DND-41 (cell line): Measurements from ENCODE around the gene SGIP1.
"Not testable (repeated sequence)": the region's sequence is repeated elsewhere in the genome, so short reads cannot be mapped to it uniquely, and the experiment has no call there.

Experiments used
- ATAC-seq: fragments of 200-7000 bp; cut with Tn5 transposase; 3 replicates; pipeline ENCODE4 v1.9.1; 2021; ENCODE audit warnings: low read depth; ENCODE audit not compliant: insufficient read depth
- DNase-seq: peaks from one replicate; pipeline ENCODE4 v3.0.0-alpha.2; 2020
- H2AFZ ChIP-seq: 2 replicates; pipeline ENCODE4 v1.6.0; 2012; ENCODE audit warnings: low read depth, low read length
- H3K27ac ChIP-seq: 2 replicates; pipeline ENCODE4 v1.5.1; 2012; ENCODE audit warnings: low read length, inconsistent platforms
- H3K27me3 ChIP-seq: fragments of 200-600 bp; sonication (generic); 2 replicates; pipeline ENCODE4 v1.6.0; 2012; ENCODE audit warnings: low read length, mild to moderate bottlenecking, inconsistent platforms; ENCODE audit not compliant: insufficient read depth, poor library complexity
- H3K36me3 ChIP-seq: 2 replicates; pipeline ENCODE4 v1.5.1; 2012; ENCODE audit warnings: low read length, inconsistent platforms; ENCODE audit not compliant: insufficient read depth
- H3K4me1 ChIP-seq: 2 replicates; pipeline ENCODE4 v1.5.1; 2012; ENCODE audit warnings: mild to moderate bottlenecking, low read length; ENCODE audit not compliant: insufficient read depth
- H3K4me2 ChIP-seq: 2 replicates; pipeline ENCODE4 v1.6.0; 2012; ENCODE audit warnings: mild to moderate bottlenecking, moderate library complexity, low read length, inconsistent platforms; ENCODE audit not compliant: insufficient read depth
- H3K4me3 ChIP-seq, 2 experiments: fragments of 200-600 bp in 1 of 2; shearing (Covaris generic) in 1 of 2; 2 replicates each; pipeline ENCODE4 v1.5.1; 2012 to 2016; ENCODE audit warnings: inconsistent platforms in 2 of 2, low read length in 2 of 2, mild to moderate bottlenecking in 2 of 2, low read depth in 1 of 2, moderate library complexity in 1 of 2
- H3K79me2 ChIP-seq: 2 replicates; pipeline ENCODE4 v1.6.0; 2012; ENCODE audit warnings: low read length, inconsistent platforms; ENCODE audit not compliant: insufficient read depth
- H3K9ac ChIP-seq: 2 replicates; pipeline ENCODE4 v1.6.0; 2012; ENCODE audit warnings: low read depth, mild to moderate bottlenecking, inconsistent platforms, low read length, moderate library complexity
- H3K9me3 ChIP-seq: 2 replicates; pipeline ENCODE4 v1.5.1; 2012; ENCODE audit warnings: low read length, moderate library complexity, mild to moderate bottlenecking, inconsistent platforms; ENCODE audit not compliant: insufficient read depth, severe bottlenecking
- H4K20me1 ChIP-seq: 2 replicates; pipeline ENCODE4 v1.6.0; 2012; ENCODE audit warnings: low read length; ENCODE audit not compliant: insufficient read depth
- EZH2 ChIP-seq: IDR thresholded peaks from 3 replicates; pipeline ENCODE4 v1.6.1; 2012; ENCODE audit warnings: borderline replicate concordance, low read depth, mild to moderate bottlenecking, moderate library complexity, low read length, inconsistent platforms; ENCODE audit not compliant: severe bottlenecking
- TF ChIP-seq, protein P1 (sequence below): IDR thresholded peaks from 2 replicates; pipeline ENCODE4 v1.5.1; 2012; ENCODE audit warnings: borderline replicate concordance, low read length, moderate library complexity, mild to moderate bottlenecking; ENCODE audit not compliant: poor library complexity, severe bottlenecking; ENCODE audit errors: extremely low read depth

Gene SGIP1

DNA sequence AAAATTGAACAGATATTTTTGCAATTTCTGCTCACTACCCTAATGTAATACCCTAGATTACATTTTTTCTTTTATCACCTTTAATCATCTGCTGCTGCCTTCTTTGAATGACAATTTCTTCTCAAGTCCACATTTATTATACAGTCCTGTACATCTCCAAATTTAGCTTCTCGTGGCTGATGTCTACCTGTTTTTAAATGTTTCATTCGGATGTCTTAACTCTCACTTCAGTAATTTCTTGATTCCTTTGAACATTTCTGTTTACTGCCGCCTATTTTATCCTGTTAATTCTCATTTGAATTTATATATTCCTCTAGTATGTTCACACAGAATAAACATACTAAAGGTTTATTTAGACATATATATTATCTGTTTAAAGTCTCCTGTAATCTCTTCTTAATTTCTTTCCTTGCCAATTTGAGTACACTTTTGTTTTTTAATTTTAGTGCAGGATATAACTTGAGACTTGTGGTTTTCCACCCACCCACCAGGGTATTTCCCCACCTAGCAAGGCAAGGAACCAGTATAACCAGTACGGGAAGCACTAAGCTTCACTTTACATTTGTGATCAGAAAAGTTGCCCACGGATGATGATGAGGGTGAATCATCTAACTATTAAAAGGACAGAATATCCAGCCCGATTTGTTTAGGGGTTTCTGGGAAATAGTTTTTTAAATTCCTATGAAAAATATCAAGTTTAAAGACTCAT, 254.4 kb downstream of the SGIP1 start:
- DNase-seq (no peak), ATAC-seq (no peak)
- Histone ChIP-seq H3K4me1 (peaks cover 15% of the 10 kb centered on the region), H3K9me3 (no peaks in the 10 kb centered on the region), H3K9ac (no peak overlapping the region), H4K20me1 (no peaks in the 10 kb centered on the region), H3K27me3 (no peaks in the 10 kb centered on the region), H3K4me3 (no peak overlapping the region), H2AFZ (no peak overlapping the region), H3K36me3 (no peaks in the 10 kb centered on the region), H3K4me2 (peak overlapping the region; percentile 36; the same call in 1 of the 2 replicates), H3K27ac (no peak overlapping the region), H3K79me2 (no peaks in the 10 kb centered on the region)
- no peak for TF ChIP-seq EZH2
- TF ChIP-seq, protein P1, sequence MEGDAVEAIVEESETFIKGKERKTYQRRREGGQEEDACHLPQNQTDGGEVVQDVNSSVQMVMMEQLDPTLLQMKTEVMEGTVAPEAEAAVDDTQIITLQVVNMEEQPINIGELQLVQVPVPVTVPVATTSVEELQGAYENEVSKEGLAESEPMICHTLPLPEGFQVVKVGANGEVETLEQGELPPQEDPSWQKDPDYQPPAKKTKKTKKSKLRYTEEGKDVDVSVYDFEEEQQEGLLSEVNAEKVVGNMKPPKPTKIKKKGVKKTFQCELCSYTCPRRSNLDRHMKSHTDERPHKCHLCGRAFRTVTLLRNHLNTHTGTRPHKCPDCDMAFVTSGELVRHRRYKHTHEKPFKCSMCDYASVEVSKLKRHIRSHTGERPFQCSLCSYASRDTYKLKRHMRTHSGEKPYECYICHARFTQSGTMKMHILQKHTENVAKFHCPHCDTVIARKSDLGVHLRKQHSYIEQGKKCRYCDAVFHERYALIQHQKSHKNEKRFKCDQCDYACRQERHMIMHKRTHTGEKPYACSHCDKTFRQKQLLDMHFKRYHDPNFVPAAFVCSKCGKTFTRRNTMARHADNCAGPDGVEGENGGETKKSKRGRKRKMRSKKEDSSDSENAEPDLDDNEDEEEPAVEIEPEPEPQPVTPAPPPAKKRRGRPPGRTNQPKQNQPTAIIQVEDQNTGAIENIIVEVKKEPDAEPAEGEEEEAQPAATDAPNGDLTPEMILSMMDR = no peak

DNA sequence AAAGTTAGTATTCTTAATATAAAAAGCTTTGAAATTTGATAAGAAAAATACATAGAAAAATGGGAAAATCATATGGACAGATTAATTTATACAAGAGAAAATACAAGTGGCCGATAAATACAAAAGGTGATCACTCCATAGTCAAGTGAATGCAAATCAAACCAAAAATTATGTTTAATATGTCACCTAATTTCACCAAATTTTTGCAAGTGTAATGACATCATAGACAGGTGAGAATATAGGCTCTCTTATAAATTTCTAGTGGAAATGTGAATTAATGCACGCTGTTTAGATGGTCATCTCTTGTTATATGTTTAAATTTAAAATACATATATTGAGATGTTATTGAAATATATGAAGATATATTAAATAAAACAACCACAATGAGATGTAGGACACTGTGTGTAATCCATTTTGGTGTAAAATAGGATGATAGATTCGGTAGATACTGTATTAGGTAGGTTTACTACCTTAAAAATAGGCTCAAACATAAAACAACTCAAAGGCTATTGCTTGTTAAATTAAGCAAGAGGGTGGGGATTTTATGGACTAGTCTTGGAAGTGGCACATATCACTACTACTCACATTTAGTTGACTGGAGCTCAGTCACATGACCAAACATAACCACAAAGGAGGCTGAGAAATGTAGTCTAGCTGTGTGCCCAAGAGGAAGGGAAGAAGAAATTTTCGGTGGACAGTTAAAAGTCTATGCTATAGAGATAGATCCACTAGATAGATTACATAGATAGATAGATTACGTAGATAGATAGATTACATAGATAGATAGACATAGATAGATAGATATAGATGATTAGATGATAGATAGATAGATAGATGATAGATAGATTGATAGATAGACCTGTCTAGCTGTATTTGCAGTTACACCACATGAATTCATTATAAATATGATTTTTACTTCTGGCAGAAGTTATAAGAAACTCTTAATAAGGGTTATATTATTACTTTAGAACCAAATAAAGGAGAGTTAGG, 258.0 kb downstream of the SGIP1 start:
- DNase-seq = no peak
- Histone ChIP-seq H3K27ac (no peak overlapping the region), H3K9me3 (no peaks in the 10 kb centered on the region), H3K4me1 (peaks cover 17% of the 10 kb centered on the region), H4K20me1 (no peaks in the 10 kb centered on the region), H3K36me3 (no peaks in the 10 kb centered on the region), H2AFZ (no peak overlapping the region), H3K4me3 (no peak overlapping the region), H3K27me3 (no peaks in the 10 kb centered on the region), H3K9ac (no peak overlapping the region), H3K4me2 (no peak overlapping the region), H3K79me2 (no peaks in the 10 kb centered on the region)
- no peak for TF ChIP-seq EZH2
- TF ChIP-seq, protein P1 = no peak
- 0 out of 3 replicates have a peak, but pooled peaks have one; percentile 37 for ATAC-seq

DNA sequence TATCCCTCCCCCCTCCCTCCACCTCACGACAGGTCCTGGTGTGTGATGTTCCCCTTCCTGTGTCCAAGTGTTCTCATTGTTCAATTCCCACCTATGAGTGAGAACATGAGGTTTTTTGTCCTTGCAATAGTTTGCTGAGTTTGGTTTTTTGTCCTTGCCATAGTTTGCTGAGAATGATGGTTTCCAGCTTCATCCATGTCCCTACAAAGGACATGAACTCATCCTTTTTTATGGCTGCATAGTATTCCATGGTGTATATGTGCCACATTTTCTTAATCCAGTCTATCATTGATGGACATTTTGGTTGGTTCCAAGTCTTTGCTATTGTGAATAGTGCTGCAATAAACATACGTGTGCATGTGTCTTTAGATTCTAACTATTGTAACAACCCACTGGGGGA, 261.9 kb downstream of the SGIP1 start:
- H4K20me1 ChIP-seq, H3K4me1 ChIP-seq, H3K9ac ChIP-seq, H3K4me3 ChIP-seq, DNase-seq, H2AFZ ChIP-seq, H3K27ac ChIP-seq, H3K79me2 ChIP-seq, H3K9me3 ChIP-seq, H3K4me2 ChIP-seq, H3K27me3 ChIP-seq, ATAC-seq, H3K36me3 ChIP-seq: not testable (repeated sequence)
